Measurements from ENCODE around the gene FLNC. TPM values are rescaled to one million over a fixed set of nuclear protein-coding genes. Genes with fewer than 3 reads are reported as not detected.

FLNC gene
- total and polyA plus RNA-seq, 2 experiments from 2014 or later: 46.6 to 60.7 TPM

GRCh38 chr7:128906001-128906765, 76.0 kb downstream of the FLNC start:
- Histone ChIP-seq H3K9me2 (replicated peaks; ENCODE audit: insufficient read depth) (no peaks in the 10 kb centered on the region), H3K79me2 (no peaks in the 10 kb centered on the region), H3K27ac (no peak overlapping the region), H3K27me3 (peaks cover 20% of the 10 kb centered on the region), H4K20me1 (ENCODE audit: insufficient read depth, poor library complexity, severe bottlenecking) (no peaks in the 10 kb centered on the region), H3K4me2 (no peak overlapping the region), H3K9me3 (ENCODE audit: low read depth) (no peaks in the 10 kb centered on the region), H3K36me3 (replicated peaks; ENCODE audit: insufficient read depth, low read depth) (no peaks in the 10 kb centered on the region), H3K4me1 (ENCODE audit: insufficient read depth) (peaks cover 9% of the 10 kb centered on the region), H2AFZ (no peak overlapping the region), H3K4me3 (no peak overlapping the region)
- 97% methylated on average over 5 of the region's 5 CpGs for WGBS (ENCODE audit: low lambda C conversion rate, missing lambda C conversion rate)
- TF ChIP-seq EZH2phosphoT487 (IDR thresholded peaks at IDR 0.05; ENCODE audit: low read depth, severe bottlenecking, unreplicated experiment) (no peak), CTCF (IDR thresholded peaks at IDR 0.05; ENCODE audit: poor library complexity) (no peak), EZH2 (IDR thresholded peaks at IDR 0.05; ENCODE audit: borderline replicate concordance) (no peak)
- no peak for DNase-seq (ENCODE audit: low spot score)

- Histone ChIP-seq H3K9me3 (ENCODE audit: low read depth) (no peaks in the 10 kb centered on the region), H3K4me3 (no peak overlapping the region), H3K27me3 (peaks cover 24% of the 10 kb centered on the region), H3K9me2 (replicated peaks; ENCODE audit: insufficient read depth) (no peaks in the 10 kb centered on the region), H4K20me1 (ENCODE audit: insufficient read depth, poor library complexity, severe bottlenecking) (no peaks in the 10 kb centered on the region), H3K4me2 (no peak overlapping the region), H2AFZ (no peak overlapping the region), H3K27ac (no peak overlapping the region), H3K79me2 (no peaks in the 10 kb centered on the region), H3K36me3 (replicated peaks; ENCODE audit: insufficient read depth, low read depth) (no peaks in the 10 kb centered on the region), H3K4me1 (ENCODE audit: insufficient read depth) (peaks cover 9% of the 10 kb centered on the region)
- TF ChIP-seq EZH2phosphoT487 (IDR thresholded peaks at IDR 0.05; ENCODE audit: low read depth, severe bottlenecking, unreplicated experiment): no peak
- TF ChIP-seq CTCF (IDR thresholded peaks at IDR 0.05; ENCODE audit: poor library complexity): no peak
- TF ChIP-seq EZH2 (IDR thresholded peaks at IDR 0.05; ENCODE audit: borderline replicate concordance): no peak
- no peak for DNase-seq (ENCODE audit: low spot score)
- WGBS (ENCODE audit: low lambda C conversion rate, missing lambda C conversion rate): 92% methylated on average over 19 of the region's 19 CpGs
These were observed 76.8 kb downstream of the FLNC start for GRCh38 chr7:128906766-128907559.

Other genes starting within 250 kb of the FLNC start
- 0.40 and 0.67 TPM in 2 replicates for gene GARIN1A, start 158.1 kb upstream of the FLNC start, total RNA-seq
- 0.44 and 1.7 TPM in 2 replicates for gene GARIN1A, start 158.1 kb upstream of the FLNC start, polyA plus RNA-seq
- gene CALU, start 91.0 kb upstream of the FLNC start, total RNA-seq: 248 and 267 TPM in 2 replicates
- gene CALU, start 91.0 kb upstream of the FLNC start, polyA plus RNA-seq: 283 and 291 TPM in 2 replicates
- gene OPN1SW, start 54.6 kb upstream of the FLNC start, total RNA-seq: not detected in 2 replicates
- gene OPN1SW, start 54.6 kb upstream of the FLNC start, polyA plus RNA-seq: 0.80 TPM in 1 of 2 replicates, not detected in the other
- gene CCDC136, start 38.4 kb upstream of the FLNC start, total RNA-seq: 3.4 and 5.6 TPM in 2 replicates
- 3.8 and 8.3 TPM in 2 replicates for gene CCDC136, start 38.4 kb upstream of the FLNC start, polyA plus RNA-seq
- gene ATP6V1F, start 32.5 kb downstream of the FLNC start, total RNA-seq: 181 and 184 TPM in 2 replicates
- 422 and 426 TPM in 2 replicates for gene ATP6V1F, start 32.5 kb downstream of the FLNC start, polyA plus RNA-seq
- 0.20 and 0.40 TPM in 2 replicates for gene KCP, start 80.3 kb downstream of the FLNC start, total RNA-seq
- 2.4 and 3.3 TPM in 2 replicates for gene KCP, start 80.3 kb downstream of the FLNC start, polyA plus RNA-seq
- 0.44 and 0.73 TPM in 2 replicates for gene IRF5, start 107.5 kb downstream of the FLNC start, total RNA-seq
- gene IRF5, start 107.5 kb downstream of the FLNC start, polyA plus RNA-seq: 0.55 TPM in 1 of 2 replicates, not detected in the other
- 32.2 and 35.4 TPM in 2 replicates for gene TNPO3, start 224.7 kb downstream of the FLNC start, total RNA-seq
- gene TNPO3, start 224.7 kb downstream of the FLNC start, polyA plus RNA-seq: 19.9 and 20.3 TPM in 2 replicates

Data from hepatocyte (in vitro differentiated cells).